DND-41 (cell line): ENCODE results near the gene SEMA4C.

ENCODE experiments used
- CTCF ChIP-seq: IDR thresholded peaks from 2 replicates; pipeline ENCODE4 v1.5.1; 2012; ENCODE audit warnings: borderline replicate concordance, low read length, moderate library complexity, mild to moderate bottlenecking; ENCODE audit not compliant: poor library complexity, severe bottlenecking; ENCODE audit errors: extremely low read depth
- EZH2 ChIP-seq: IDR thresholded peaks from 3 replicates; pipeline ENCODE4 v1.6.1; 2012; ENCODE audit warnings: borderline replicate concordance, low read depth, mild to moderate bottlenecking, moderate library complexity, low read length, inconsistent platforms; ENCODE audit not compliant: severe bottlenecking

- TF ChIP-seq EZH2 (no peak), CTCF (no peak)
These were observed 52.8 kb downstream of the SEMA4C start for GRCh38 chr2:96816836-96817702.
